KOPT-K1 (cell line): ENCODE data around the gene TMEM40.

Source experiments
- H3K27ac ChIP-seq: fragments of 200-600 bp; sonication (generic); 2 replicates; pipeline ENCODE4 v1.5.1; 2016; ENCODE audit warnings: antibody characterized with exemption, mild to moderate bottlenecking, low read depth, low read length; ENCODE audit not compliant: poor library complexity, severe bottlenecking
- H3K36me3 ChIP-seq: fragments of 200-600 bp; sonication (generic); 2 replicates; pipeline ENCODE4 v1.5.1; 2017; ENCODE audit warnings: antibody characterized with exemption, mild to moderate bottlenecking, low read length, moderate library complexity; ENCODE audit not compliant: insufficient read depth
- H3K9me3 ChIP-seq: fragments of 200-600 bp; sonication (generic); 2 replicates; pipeline ENCODE4 v1.5.1; 2017; ENCODE audit warnings: antibody characterized with exemption, low read length, mild to moderate bottlenecking; ENCODE audit not compliant: insufficient read depth, poor library complexity, severe bottlenecking

The TMEM40 gene

GRCh38 chr3:12746419-12746818 is 12.6 kb downstream of the TMEM40 start:
- no peak overlapping the region for H3K27ac ChIP-seq
- no peaks in the 10 kb centered on the region for H3K9me3 ChIP-seq
- H3K36me3 ChIP-seq = no peaks in the 10 kb centered on the region

GRCh38 chr3:12744326-12744725 is 14.7 kb downstream of the TMEM40 start:
- no peak overlapping the region for H3K27ac ChIP-seq
- no peaks in the 10 kb centered on the region for H3K36me3 ChIP-seq
- no peaks in the 10 kb centered on the region for H3K9me3 ChIP-seq

GRCh38 chr3:12743583-12743982 is 15.5 kb downstream of the TMEM40 start:
- Histone ChIP-seq H3K36me3 (no peaks in the 10 kb centered on the region), H3K9me3 (no peaks in the 10 kb centered on the region), H3K27ac (no peak overlapping the region)

- H3K27ac ChIP-seq = no peak overlapping the region
- H3K9me3 ChIP-seq = no peaks in the 10 kb centered on the region
- no peaks in the 10 kb centered on the region for H3K36me3 ChIP-seq
These were observed 16.5 kb downstream of the TMEM40 start for GRCh38 chr3:12742330-12743107.

GRCh38 chr3:12741209-12741608 is 17.9 kb downstream of the TMEM40 start:
- Histone ChIP-seq H3K27ac (no peak overlapping the region), H3K36me3 (no peaks in the 10 kb centered on the region), H3K9me3 (no peaks in the 10 kb centered on the region)

- H3K36me3 ChIP-seq = no peaks in the 10 kb centered on the region
- H3K27ac ChIP-seq = no peak overlapping the region
These were observed 21.2 kb downstream of the TMEM40 start for GRCh38 chr3:12737833-12738232.

GRCh38 chr3:12737319-12737718 is 21.7 kb downstream of the TMEM40 start:
- H3K9me3 ChIP-seq = no peaks in the 10 kb centered on the region
- H3K36me3 ChIP-seq = no peaks in the 10 kb centered on the region

More at GRCh38 chr3:12737833-12738232, 21.2 kb downstream of the TMEM40 start:
- no peaks in the 10 kb centered on the region for H3K9me3 ChIP-seq

GRCh38 chr3:12734960-12735359 is 24.1 kb downstream of the TMEM40 start:
- Histone ChIP-seq H3K36me3 (no peaks in the 10 kb centered on the region), H3K9me3 (no peaks in the 10 kb centered on the region), H3K27ac (no peak overlapping the region)

More at GRCh38 chr3:12737319-12737718, 21.7 kb downstream of the TMEM40 start:
- H3K27ac ChIP-seq = no peak overlapping the region

GRCh38 chr3:12733566-12733965 is 25.5 kb downstream of the TMEM40 start:
- Histone ChIP-seq H3K9me3 (no peaks in the 10 kb centered on the region), H3K36me3 (no peaks in the 10 kb centered on the region), H3K27ac (no peak overlapping the region)

GRCh38 chr3:12730506-12731242 is 28.4 kb downstream of the TMEM40 start:
- no peak overlapping the region for H3K27ac ChIP-seq
- H3K9me3 ChIP-seq = no peaks in the 10 kb centered on the region
- no peaks in the 10 kb centered on the region for H3K36me3 ChIP-seq

- Histone ChIP-seq H3K36me3 (no peaks in the 10 kb centered on the region), H3K27ac (no peak overlapping the region), H3K9me3 (no peaks in the 10 kb centered on the region)
These were observed 29.9 kb downstream of the TMEM40 start for GRCh38 chr3:12729051-12729651.

- Histone ChIP-seq H3K27ac (no peak overlapping the region), H3K9me3 (no peaks in the 10 kb centered on the region), H3K36me3 (no peaks in the 10 kb centered on the region)
These were observed 31.1 kb downstream of the TMEM40 start for GRCh38 chr3:12727937-12728336.

- Histone ChIP-seq H3K36me3 (no peaks in the 10 kb centered on the region), H3K9me3 (no peaks in the 10 kb centered on the region), H3K27ac (no peak overlapping the region)
These were observed 31.6 kb downstream of the TMEM40 start for GRCh38 chr3:12727481-12727880.

GRCh38 chr3:12725436-12725835 is 33.6 kb downstream of the TMEM40 start:
- Histone ChIP-seq H3K36me3 (no peaks in the 10 kb centered on the region), H3K9me3 (no peaks in the 10 kb centered on the region), H3K27ac (no peak overlapping the region)

GRCh38 chr3:12724794-12725193 is 34.3 kb downstream of the TMEM40 start:
- no peaks in the 10 kb centered on the region for H3K36me3 ChIP-seq
- H3K27ac ChIP-seq = no peak overlapping the region
- H3K9me3 ChIP-seq = no peaks in the 10 kb centered on the region
